NCI-H82 treated with DMSO at 0.1 percent for 48 hours (cell line): ENCODE results near the gene MFN2.

Experiments used
- DNase-seq: peaks from one replicate; lab custom pipeline; 2025; ENCODE audit not compliant: unreplicated experiment; lab: John Stamatoyannopoulos, UW

MFN2 gene

GRCh38 chr1:12046749-12047119 lies 66.5 kb downstream of the MFN2 start:
- no peak for DNase-seq

- no peak for DNase-seq
Measured at GRCh38 chr1:12047120-12047876, 67.1 kb downstream of the MFN2 start.

GRCh38 chr1:12048372-12048771 lies 68.1 kb downstream of the MFN2 start:
- DNase-seq, result no peak

- DNase-seq, result no peak
Measured at GRCh38 chr1:12049616-12050015, 69.4 kb downstream of the MFN2 start.

- no peak for DNase-seq
Measured at GRCh38 chr1:12051361-12051760, 71.1 kb downstream of the MFN2 start.

GRCh38 chr1:12052008-12052573 lies 71.8 kb downstream of the MFN2 start:
- no peak for DNase-seq

- no peak for DNase-seq
Measured at GRCh38 chr1:12052997-12053686, 72.9 kb downstream of the MFN2 start.

- no peak for DNase-seq
Measured at GRCh38 chr1:12053752-12054548, 73.7 kb downstream of the MFN2 start.

GRCh38 chr1:12055259-12055658 lies 75.0 kb downstream of the MFN2 start:
- no peak for DNase-seq

GRCh38 chr1:12056331-12056841 lies 76.1 kb downstream of the MFN2 start:
- no peak for DNase-seq

GRCh38 chr1:12057382-12057781 lies 77.1 kb downstream of the MFN2 start:
- no peak for DNase-seq

- DNase-seq, result no peak
Measured at GRCh38 chr1:12057940-12058687, 77.9 kb downstream of the MFN2 start.

GRCh38 chr1:12059226-12059625 lies 79.0 kb downstream of the MFN2 start:
- DNase-seq, result no peak

GRCh38 chr1:12059722-12060464 lies 79.6 kb downstream of the MFN2 start:
- no peak for DNase-seq

- DNase-seq, result no peak
Measured at GRCh38 chr1:12060500-12060899, 80.3 kb downstream of the MFN2 start.
